Neural progenitor cell (in vitro differentiated cells): ENCODE results near the gene RND3. TPM values are rescaled to one million over a fixed set of nuclear protein-coding genes. Genes with fewer than 3 reads are reported as not detected.

Source experiments
- DNase-seq: peaks from one replicate; pipeline ENCODE4 v3.0.0-alpha.2; 2016; ENCODE audit warnings: low spot score
- H2AFZ ChIP-seq: fragments of 200-600 bp; sonication (generic); replicated peaks from 2 replicates; pipeline ENCODE4 v1.6.1; 2016; ENCODE audit warnings: antibody characterized with exemption
- H3F3A ChIP-seq: fragments of 200-600 bp; sonication (generic); 2 replicates; pipeline ENCODE4 v1.6.1; 2016; ENCODE audit warnings: antibody characterized with exemption, low read depth
- H3K27ac ChIP-seq: fragments of 200-600 bp; sonication (generic); 2 replicates; pipeline ENCODE4 v1.5.1; 2016; ENCODE audit warnings: mild to moderate bottlenecking
- H3K27me3 ChIP-seq: fragments of 200-600 bp; sonication (generic); 2 replicates; pipeline ENCODE4 v1.6.1; 2016; ENCODE audit warnings: mild to moderate bottlenecking, moderate library complexity
- H3K36me3 ChIP-seq: fragments of 200-600 bp; sonication (generic); 2 replicates; pipeline ENCODE4 v1.5.1; 2016
- H3K4me1 ChIP-seq: fragments of 200-600 bp; sonication (generic); 2 replicates; pipeline ENCODE4 v1.6.1; 2016; ENCODE audit warnings: mixed run types
- H3K4me2 ChIP-seq: fragments of 200-600 bp; sonication (generic); 2 replicates; pipeline ENCODE4 v1.6.1; 2016
- H3K4me3 ChIP-seq: fragments of 200-600 bp; sonication (generic); 2 replicates; pipeline ENCODE4 v1.5.1; 2016
- H3K79me2 ChIP-seq: fragments of 200-600 bp; sonication (generic); 2 replicates; pipeline ENCODE4 v1.6.1; 2016; ENCODE audit warnings: low read depth
- H3K9ac ChIP-seq: fragments of 200-600 bp; sonication (generic); 2 replicates; pipeline ENCODE4 v1.6.1; 2016
- H3K9me3 ChIP-seq: fragments of 200-600 bp; sonication (generic); 2 replicates; pipeline ENCODE4 v1.5.1; 2016; ENCODE audit warnings: low read depth
- H4K20me1 ChIP-seq: fragments of 200-600 bp; sonication (generic); 2 replicates; pipeline ENCODE4 v1.6.1; 2016; ENCODE audit warnings: low read depth
- H3K27ac Mint-ChIP-seq: 3 replicates; pipeline ENCODE4 v1.8.0; 2021; ENCODE audit warnings: mixed read lengths
- H3K27me3 Mint-ChIP-seq: 2 replicates; pipeline ENCODE4 v1.8.0; 2022; ENCODE audit warnings: low read depth, mild to moderate bottlenecking, inconsistent platforms, moderate library complexity, mixed read lengths; ENCODE audit not compliant: insufficient read depth
- H3K36me3 Mint-ChIP-seq: 3 replicates; pipeline ENCODE4 v1.8.0; 2021; ENCODE audit warnings: mixed read lengths
- H3K4me1 Mint-ChIP-seq: 3 replicates; pipeline ENCODE4 v1.8.0; 2021; ENCODE audit warnings: mixed read lengths
- H3K4me3 Mint-ChIP-seq: 3 replicates; pipeline ENCODE4 v1.8.0; 2021; ENCODE audit warnings: mild to moderate bottlenecking, moderate library complexity, mixed read lengths
- H3K9me3 Mint-ChIP-seq: 3 replicates; pipeline ENCODE4 v1.8.0; 2020; ENCODE audit warnings: mixed read lengths
- EZH2 ChIP-seq: fragments of 200-600 bp; sonication (generic); IDR thresholded peaks from 2 replicates; pipeline ENCODE4 v1.6.1; 2017; ENCODE audit warnings: antibody characterized with exemption, mild to moderate bottlenecking, moderate library complexity
- EZH2phosphoT487 ChIP-seq: fragments of 200-600 bp; sonication (generic); IDR thresholded peaks from 2 replicates; pipeline ENCODE4 v1.6.1; 2017; ENCODE audit warnings: antibody characterized with exemption
- total RNA-seq: library from RNA; depleted of rRNA; stranded (reverse); fragments of >200 nt; gene quantifications from 2 replicates; pipeline ENCODE4 v1.2.3, GENCODE V29; 2015; ENCODE audit warnings: low replicate concordance
- TF ChIP-seq, protein P1 (sequence below): fragments of 200-600 bp; sonication (generic); IDR thresholded peaks from 2 replicates; pipeline ENCODE4 v1.5.1; 2017; ENCODE audit warnings: antibody characterized with exemption, mild to moderate bottlenecking

Gene RND3
- total RNA-seq, 1 donor from 2014 or later = 4.0 TPM

DNA sequence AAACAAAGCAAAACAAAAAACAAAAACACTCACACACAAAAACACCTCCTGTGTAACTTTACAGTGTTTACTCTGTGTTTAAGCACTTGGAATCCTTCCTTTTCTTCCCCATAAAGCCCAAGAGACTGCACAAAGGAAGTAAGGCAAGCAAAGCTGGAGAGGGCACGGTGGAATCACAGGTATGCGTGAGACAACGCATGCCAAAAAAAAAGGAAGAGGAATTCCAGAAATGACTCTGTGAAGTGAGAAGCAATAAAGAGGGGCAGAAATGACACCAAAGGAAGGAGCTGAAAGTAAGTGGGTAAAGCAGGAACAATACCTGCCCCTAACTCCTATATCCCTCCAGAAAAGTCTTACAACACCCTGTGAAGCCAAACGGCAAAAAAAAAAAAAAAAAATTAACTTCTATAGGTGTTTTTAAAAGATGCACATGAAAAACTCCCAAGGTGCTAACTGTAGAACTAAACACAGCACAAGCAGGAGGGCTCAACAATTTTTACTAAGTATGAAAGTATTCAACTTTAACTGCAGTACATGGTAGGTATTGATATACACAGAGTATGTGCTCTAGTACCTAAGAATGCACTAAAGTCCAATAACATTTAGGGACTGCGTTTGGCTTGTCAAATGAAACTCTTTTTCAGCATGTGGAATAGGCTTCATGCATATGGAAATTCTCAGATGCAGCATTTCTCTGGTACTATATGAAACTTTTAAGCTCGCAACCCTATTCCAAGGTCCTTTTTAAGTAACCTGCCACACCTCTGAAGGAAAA lies 9.1 kb downstream of the RND3 start:
- no peak overlapping the region for H2AFZ ChIP-seq
- no peak overlapping the region for H3K9ac ChIP-seq
- no peak overlapping the region for H3K4me3 ChIP-seq
- no peaks in the 10 kb centered on the region for H3K9me3 Mint-ChIP-seq
- H3K79me2 ChIP-seq = peaks cover 5% of the 10 kb centered on the region
- no peaks in the 10 kb centered on the region for H3K27me3 ChIP-seq
- H3K36me3 ChIP-seq = no peaks in the 10 kb centered on the region
- DNase-seq = peak; percentile 63
- H3K4me1 ChIP-seq = peaks cover 23% of the 10 kb centered on the region
- no peaks in the 10 kb centered on the region for H4K20me1 ChIP-seq
- peak overlapping the region; percentile 30 for H3K4me2 ChIP-seq
- H3K9me3 ChIP-seq = no peaks in the 10 kb centered on the region
- no peaks in the 10 kb centered on the region for H3K27me3 Mint-ChIP-seq
- H3K27ac ChIP-seq = no peak overlapping the region
- H3K4me1 Mint-ChIP-seq = peaks cover 51% of the 10 kb centered on the region
- TF ChIP-seq, protein P1, sequence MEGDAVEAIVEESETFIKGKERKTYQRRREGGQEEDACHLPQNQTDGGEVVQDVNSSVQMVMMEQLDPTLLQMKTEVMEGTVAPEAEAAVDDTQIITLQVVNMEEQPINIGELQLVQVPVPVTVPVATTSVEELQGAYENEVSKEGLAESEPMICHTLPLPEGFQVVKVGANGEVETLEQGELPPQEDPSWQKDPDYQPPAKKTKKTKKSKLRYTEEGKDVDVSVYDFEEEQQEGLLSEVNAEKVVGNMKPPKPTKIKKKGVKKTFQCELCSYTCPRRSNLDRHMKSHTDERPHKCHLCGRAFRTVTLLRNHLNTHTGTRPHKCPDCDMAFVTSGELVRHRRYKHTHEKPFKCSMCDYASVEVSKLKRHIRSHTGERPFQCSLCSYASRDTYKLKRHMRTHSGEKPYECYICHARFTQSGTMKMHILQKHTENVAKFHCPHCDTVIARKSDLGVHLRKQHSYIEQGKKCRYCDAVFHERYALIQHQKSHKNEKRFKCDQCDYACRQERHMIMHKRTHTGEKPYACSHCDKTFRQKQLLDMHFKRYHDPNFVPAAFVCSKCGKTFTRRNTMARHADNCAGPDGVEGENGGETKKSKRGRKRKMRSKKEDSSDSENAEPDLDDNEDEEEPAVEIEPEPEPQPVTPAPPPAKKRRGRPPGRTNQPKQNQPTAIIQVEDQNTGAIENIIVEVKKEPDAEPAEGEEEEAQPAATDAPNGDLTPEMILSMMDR = no peak
- no peak for TF ChIP-seq EZH2phosphoT487
- no peak for TF ChIP-seq EZH2
- no peak overlapping the region for H3K27ac Mint-ChIP-seq
- no peaks in the 10 kb centered on the region for H3F3A ChIP-seq
- H3K36me3 Mint-ChIP-seq = peaks cover 34% of the 10 kb centered on the region
- H3K4me3 Mint-ChIP-seq = no peak overlapping the region

DNA sequence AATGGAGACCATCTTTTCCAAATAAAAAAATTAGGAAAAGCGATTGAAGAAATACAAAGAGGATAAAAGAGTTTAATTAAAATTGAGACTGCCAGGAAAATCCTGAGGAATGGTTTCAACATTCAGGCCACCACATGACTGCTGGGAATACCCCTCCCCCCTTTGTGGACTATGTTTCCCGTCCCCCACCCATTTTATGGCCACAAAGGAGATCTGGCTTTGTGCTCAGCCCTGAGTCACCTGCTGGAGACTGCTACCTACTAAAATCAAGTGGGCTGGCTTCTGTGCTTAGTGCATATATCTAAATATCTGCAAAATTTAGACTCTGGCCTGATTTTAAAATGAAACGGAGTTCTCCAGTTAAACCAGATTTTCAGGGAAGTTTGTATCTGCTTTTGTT lies 10.1 kb downstream of the RND3 start:
- TF ChIP-seq EZH2phosphoT487 (no peak), EZH2 (no peak)
- TF ChIP-seq, protein P1 = no peak
- Mint-ChIP-seq H3K4me3 (no peak overlapping the region), H3K4me1 (peaks cover 52% of the 10 kb centered on the region), H3K27ac (peak overlapping the region; percentile 33), H3K9me3 (no peaks in the 10 kb centered on the region), H3K27me3 (no peaks in the 10 kb centered on the region), H3K36me3 (peaks cover 41% of the 10 kb centered on the region)
- H3F3A ChIP-seq = no peaks in the 10 kb centered on the region
- H3K4me2 ChIP-seq = peak overlapping the region; percentile 30
- DNase-seq = no peak
- H3K27me3 ChIP-seq = no peaks in the 10 kb centered on the region
- H3K4me1 ChIP-seq = peaks cover 23% of the 10 kb centered on the region
- H3K9ac ChIP-seq = no peak overlapping the region
- H3K4me3 ChIP-seq = no peak overlapping the region
- no peaks in the 10 kb centered on the region for H4K20me1 ChIP-seq
- peaks cover 5% of the 10 kb centered on the region for H3K79me2 ChIP-seq
- no peaks in the 10 kb centered on the region for H3K36me3 ChIP-seq
- no peaks in the 10 kb centered on the region for H3K9me3 ChIP-seq
- peak overlapping the region; percentile 4 for H3K27ac ChIP-seq
- peak overlapping the region; percentile 15 for H2AFZ ChIP-seq

DNA sequence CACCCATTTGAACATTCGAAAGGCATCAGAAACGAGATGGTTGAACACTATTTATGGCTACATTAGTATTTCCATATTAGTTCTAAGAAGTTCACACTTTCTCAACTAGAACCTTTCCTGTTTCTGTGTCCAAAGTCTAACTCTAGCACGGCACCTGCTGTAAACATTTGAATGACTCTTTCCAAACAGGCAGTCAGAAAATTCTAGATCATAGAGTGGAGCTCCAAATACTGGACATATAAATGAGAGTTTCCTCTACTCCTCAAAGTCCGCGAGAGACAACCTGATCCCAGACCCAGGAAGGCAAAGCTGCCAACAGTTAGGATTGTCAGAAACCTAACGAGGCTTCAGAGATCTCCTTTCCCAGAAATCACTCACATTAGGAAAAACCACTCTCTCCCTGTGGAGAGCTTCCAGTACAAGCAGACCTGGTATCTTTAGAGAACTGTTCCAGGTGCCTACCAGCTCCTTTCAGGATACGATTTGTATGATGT lies 10.6 kb downstream of the RND3 start:
- H3K4me1 Mint-ChIP-seq = peaks cover 49% of the 10 kb centered on the region
- no peaks in the 10 kb centered on the region for H4K20me1 ChIP-seq
- no peak for DNase-seq
- H3K9me3 Mint-ChIP-seq = no peaks in the 10 kb centered on the region
- H3K4me3 ChIP-seq = no peak overlapping the region
- H3K27ac Mint-ChIP-seq = peak overlapping the region; percentile 33
- H3K27ac ChIP-seq = peak overlapping the region; percentile 4
- TF ChIP-seq EZH2phosphoT487 (no peak), EZH2 (no peak)
- TF ChIP-seq, protein P1 = no peak
- no peak overlapping the region for H3K4me3 Mint-ChIP-seq
- no peak overlapping the region for H2AFZ ChIP-seq
- H3K9me3 ChIP-seq = no peaks in the 10 kb centered on the region
- peaks cover 44% of the 10 kb centered on the region for H3K36me3 Mint-ChIP-seq
- peaks cover 23% of the 10 kb centered on the region for H3K4me1 ChIP-seq
- peak overlapping the region; percentile 30 for H3K4me2 ChIP-seq
- no peaks in the 10 kb centered on the region for H3K27me3 Mint-ChIP-seq
- H3F3A ChIP-seq = no peaks in the 10 kb centered on the region
- H3K9ac ChIP-seq = no peak overlapping the region
- no peaks in the 10 kb centered on the region for H3K27me3 ChIP-seq
- H3K36me3 ChIP-seq = no peaks in the 10 kb centered on the region
- H3K79me2 ChIP-seq = peaks cover 5% of the 10 kb centered on the region
